CD4-positive, CD25-positive, alpha-beta regulatory T cell (primary cell): ENCODE results near the gene BBS10. TPM values are rescaled to one million over a fixed set of nuclear protein-coding genes. Genes with fewer than 3 reads are reported as not detected.
"Not testable (repeated sequence)": the region's sequence is repeated elsewhere in the genome, so short reads cannot be mapped to it uniquely, and the experiment has no call there.

Experiments
- ATAC-seq, 2 donors: fragments of 150-1000 bp; cut with Tn5 transposase; one replicate each; pipeline ENCODE4 v1.10.0; 2021; ENCODE audit warnings: low read depth in 2 of 2, moderate number of reproducible peaks in 2 of 2, moderate library complexity in 1 of 2
- DNase-seq, 3 donors: peaks; one replicate each; pipeline versions ENCODE4 v3.0.0 to v3.0.0-alpha.2; 2012 to 2022; ENCODE audit warnings: mixed read lengths in 1 of 3
- H3K27ac ChIP-seq: one replicate; pipeline ENCODE4 v1.7.0; 2013; ENCODE audit warnings: mild to moderate bottlenecking, low read length; ENCODE audit not compliant: insufficient read depth, poor library complexity, severe bottlenecking
- H3K27me3 ChIP-seq: one replicate; pipeline ENCODE4 v1.7.0; 2013; ENCODE audit warnings: low read length; ENCODE audit not compliant: control insufficient read depth, insufficient read depth
- H3K36me3 ChIP-seq: one replicate; pipeline ENCODE4 v1.7.0; 2013; ENCODE audit warnings: mild to moderate bottlenecking, low read length, moderate library complexity; ENCODE audit not compliant: control insufficient read depth, insufficient read depth
- H3K4me1 ChIP-seq: 2 replicates; pipeline ENCODE4 v1.7.0; 2013; ENCODE audit warnings: mild to moderate bottlenecking, low read length; ENCODE audit not compliant: insufficient read depth, control insufficient read depth, poor library complexity, severe bottlenecking
- H3K4me3 ChIP-seq: one replicate; pipeline ENCODE4 v1.7.0; 2013; ENCODE audit warnings: low read depth, mild to moderate bottlenecking, low read length, moderate library complexity
- H3K9me3 ChIP-seq, 2 experiments: 1 replicate in 1 of 2; 2 replicates in 1 of 2; pipeline ENCODE4 v1.7.0; 2013; ENCODE audit warnings: low read length in 2 of 2, mild to moderate bottlenecking in 1 of 2, moderate library complexity in 1 of 2; ENCODE audit not compliant: control insufficient read depth in 2 of 2
- H3K27ac Mint-ChIP-seq, 3 donors: one replicate each; pipeline ENCODE4 v1.8.0; 2020 to 2022; ENCODE audit warnings: mild to moderate bottlenecking in 3 of 3, mixed read lengths in 3 of 3, moderate library complexity in 2 of 3
- H3K27me3 Mint-ChIP-seq: one replicate; pipeline ENCODE4 v1.8.0; 2022; ENCODE audit warnings: mild to moderate bottlenecking, mixed read lengths
- H3K36me3 Mint-ChIP-seq: one replicate; pipeline ENCODE4 v1.8.0; 2020; ENCODE audit warnings: mixed read lengths
- H3K4me1 Mint-ChIP-seq, 4 donors: one replicate each; pipeline ENCODE4 v1.8.0; 2020 to 2022; ENCODE audit warnings: mixed read lengths in 4 of 4, mild to moderate bottlenecking in 1 of 4
- H3K4me3 Mint-ChIP-seq, 4 donors: one replicate each; pipeline ENCODE4 v1.8.0; 2020 to 2022; ENCODE audit warnings: mild to moderate bottlenecking in 4 of 4, mixed read lengths in 4 of 4, moderate library complexity in 3 of 4
- H3K9me3 Mint-ChIP-seq, 7 donors: one replicate each; pipeline ENCODE4 v1.8.0; 2020 to 2022; ENCODE audit warnings: mixed read lengths in 7 of 7, mild to moderate bottlenecking in 3 of 7, moderate library complexity in 2 of 7
- polyA plus RNA-seq, 4 donors: library from polyadenylated mRNA; unstranded; fragments of 300-500 nt; fragmentation: Illumina TruSeq; gene quantifications; one replicate each; pipeline ENCODE4 v1.2.3, GENCODE V29; 2021
- total RNA-seq: library from RNA; stranded (reverse); gene quantifications from one replicate; pipeline ENCODE4 v1.2.3, GENCODE V29; 2022

Gene BBS10
- total and polyA plus RNA-seq, 5 donors from 2014 or later: 1.0 to 4.3 (median 2.9) TPM

GRCh38 chr12:76375470-76375869, 27.3 kb upstream of the BBS10 start:
- no peak overlapping the region for H3K4me3 Mint-ChIP-seq
- Histone ChIP-seq H3K9me3 (no peaks in the 10 kb centered on the region), H3K36me3 (peaks cover 70% of the 10 kb centered on the region), H3K27me3 (no peaks in the 10 kb centered on the region), H3K27ac (no peak overlapping the region), H3K4me1 (no peaks in the 10 kb centered on the region), H3K4me3 (no peak overlapping the region)
- H3K36me3 Mint-ChIP-seq: peaks cover 67% of the 10 kb centered on the region
- H3K27me3 Mint-ChIP-seq: no peaks in the 10 kb centered on the region
- no peaks in the 10 kb centered on the region for H3K9me3 Mint-ChIP-seq
- H3K27ac Mint-ChIP-seq: no peak overlapping the region
- ATAC-seq (no peak), DNase-seq (no peak)
- H3K4me1 Mint-ChIP-seq: peaks cover 0 to 11% (median 1%) of the 10 kb centered on the region in 4 donors

- H3K4me3 ChIP-seq: no peak overlapping the region
- H3K27me3 ChIP-seq: no peaks in the 10 kb centered on the region
Observed at GRCh38 chr12:76374386-76375020, 26.3 kb upstream of the BBS10 start.

GRCh38 chr12:76368230-76368629, 20.0 kb upstream of the BBS10 start:
- no peaks in the 10 kb centered on the region for H3K4me1 ChIP-seq
- ATAC-seq: no peak
- Mint-ChIP-seq H3K4me1 (peaks cover 0 to 8% (median 0%) of the 10 kb centered on the region in 4 donors), H3K36me3 (peaks cover 81% of the 10 kb centered on the region), H3K9me3 (peaks cover 0 to 16% (median 4%) of the 10 kb centered on the region in 7 donors), H3K27me3 (no peaks in the 10 kb centered on the region), H3K27ac (peak overlapping the region in 2 of 3 donors; percentile 8 to 67), H3K4me3 (no peak overlapping the region)
- H3K27ac ChIP-seq: no peak overlapping the region
- H3K9me3 ChIP-seq: no peaks in the 10 kb centered on the region
- H3K4me3 ChIP-seq: no peak overlapping the region
- H3K36me3 ChIP-seq: peaks cover 73% of the 10 kb centered on the region
- H3K27me3 ChIP-seq: no peaks in the 10 kb centered on the region
- DNase-seq: no peak

More at GRCh38 chr12:76374386-76375020, 26.3 kb upstream of the BBS10 start:
- Histone ChIP-seq H3K27ac (no peak overlapping the region), H3K9me3 (no peaks in the 10 kb centered on the region), H3K36me3 (peaks cover 72% of the 10 kb centered on the region), H3K4me1 (no peaks in the 10 kb centered on the region)
- no peaks in the 10 kb centered on the region for H3K9me3 Mint-ChIP-seq
- peaks cover 71% of the 10 kb centered on the region for H3K36me3 Mint-ChIP-seq
- DNase-seq (no peak), ATAC-seq (no peak)
- H3K27ac Mint-ChIP-seq: no peak overlapping the region
- no peak overlapping the region for H3K4me3 Mint-ChIP-seq
- peaks cover 0 to 7% (median 1%) of the 10 kb centered on the region in 4 donors for H3K4me1 Mint-ChIP-seq
- H3K27me3 Mint-ChIP-seq: no peaks in the 10 kb centered on the region

GRCh38 chr12:76366163-76366562, 17.9 kb upstream of the BBS10 start:
- Histone ChIP-seq H3K4me1 (no peaks in the 10 kb centered on the region), H3K9me3 (no peaks in the 10 kb centered on the region), H3K36me3 (peaks cover 56% of the 10 kb centered on the region), H3K27me3 (no peaks in the 10 kb centered on the region), H3K4me3 (no peak overlapping the region), H3K27ac (no peak overlapping the region)
- Mint-ChIP-seq H3K27me3 (no peaks in the 10 kb centered on the region), H3K27ac (no peak overlapping the region), H3K36me3 (peaks cover 85% of the 10 kb centered on the region), H3K4me3 (no peak overlapping the region), H3K9me3 (peaks cover 0 to 16% (median 4%) of the 10 kb centered on the region in 7 donors), H3K4me1 (peaks cover 0 to 8% (median 2%) of the 10 kb centered on the region in 4 donors)
- no peak for ATAC-seq
- no peak for DNase-seq

- Mint-ChIP-seq H3K36me3 (peaks cover 85% of the 10 kb centered on the region), H3K9me3 (peaks cover 0 to 16% (median 4%) of the 10 kb centered on the region in 7 donors)
- DNase-seq, H3K27me3 Mint-ChIP-seq, H3K9me3 ChIP-seq, H3K27me3 ChIP-seq, H3K4me1 Mint-ChIP-seq, H3K4me3 ChIP-seq, ATAC-seq, H3K4me1 ChIP-seq, H3K27ac Mint-ChIP-seq, H3K27ac ChIP-seq, H3K4me3 Mint-ChIP-seq: not testable (repeated sequence)
- peaks cover 37% of the 10 kb centered on the region for H3K36me3 ChIP-seq
Observed at GRCh38 chr12:76364131-76364530, 15.9 kb upstream of the BBS10 start.

GRCh38 chr12:76360316-76360715, 12.1 kb upstream of the BBS10 start:
- no peaks in the 10 kb centered on the region for H3K9me3 ChIP-seq
- ATAC-seq (no peak), DNase-seq (no peak)
- H3K4me3 Mint-ChIP-seq: no peak overlapping the region
- no peaks in the 10 kb centered on the region for H3K27me3 ChIP-seq
- H3K4me1 Mint-ChIP-seq: peaks cover 0 to 5% (median 0%) of the 10 kb centered on the region in 4 donors
- H3K36me3 Mint-ChIP-seq: peaks cover 75% of the 10 kb centered on the region
- no peak overlapping the region for H3K27ac ChIP-seq
- H3K4me1 ChIP-seq: no peaks in the 10 kb centered on the region
- no peak overlapping the region for H3K27ac Mint-ChIP-seq
- H3K9me3 Mint-ChIP-seq: peaks cover 0 to 4% (median 2%) of the 10 kb centered on the region in 7 donors
- H3K36me3 ChIP-seq: peaks cover 34% of the 10 kb centered on the region
- H3K4me3 ChIP-seq: no peak overlapping the region
- H3K27me3 Mint-ChIP-seq: no peaks in the 10 kb centered on the region

- no peak overlapping the region for H3K4me3 ChIP-seq
- no peaks in the 10 kb centered on the region for H3K27me3 Mint-ChIP-seq
- DNase-seq: no peak
- H3K27ac ChIP-seq: no peak overlapping the region
- peaks cover 39% of the 10 kb centered on the region for H3K36me3 ChIP-seq
- H3K4me1 ChIP-seq: no peaks in the 10 kb centered on the region
- peaks cover 0 to 1% (median 0%) of the 10 kb centered on the region in 7 donors for H3K9me3 Mint-ChIP-seq
- H3K9me3 ChIP-seq: no peaks in the 10 kb centered on the region
- H3K4me1 Mint-ChIP-seq: no peaks in the 10 kb centered on the region
- H3K4me3 Mint-ChIP-seq: no peak overlapping the region
- ATAC-seq: no peak
- H3K36me3 Mint-ChIP-seq: peaks cover 47% of the 10 kb centered on the region
- no peak overlapping the region for H3K27ac Mint-ChIP-seq
- H3K27me3 ChIP-seq: no peaks in the 10 kb centered on the region
Observed at GRCh38 chr12:76356071-76356470, 7.9 kb upstream of the BBS10 start.
